ENCODE measurements around the gene C19orf53. TPM values are rescaled to one million over a fixed set of nuclear protein-coding genes. Genes with fewer than 3 reads are reported as not detected.
"Not testable (repeated sequence)": the region's sequence is repeated elsewhere in the genome, so short reads cannot be mapped to it uniquely, and the experiment has no call there.

C19orf53 gene
- total RNA-seq, 3 donors from 2014 or later: 47.8 to 49.5 (median 49.3) TPM

DNA sequence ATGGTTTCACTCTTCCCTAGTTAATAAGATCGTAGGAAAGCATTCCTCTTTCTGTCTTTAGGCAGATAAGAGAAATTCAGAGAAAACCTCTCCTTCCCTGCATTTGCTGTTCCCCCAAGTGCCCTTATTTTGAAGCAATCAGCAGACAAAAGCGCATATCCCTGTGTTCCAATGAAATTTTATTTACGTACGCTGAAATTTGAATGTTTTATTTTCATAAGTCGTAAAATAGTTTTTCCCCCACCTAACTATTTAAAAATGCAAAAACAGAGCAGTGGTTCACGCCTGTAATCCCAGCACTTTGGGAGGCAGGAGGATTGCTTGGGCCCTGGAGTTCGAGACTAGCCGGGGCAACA is 27.2 kb upstream of the C19orf53 start:
- Histone ChIP-seq H3K4me3 (no peak overlapping the region), H3K4me1 (ENCODE audit: low read depth) (peaks cover 12% of the 10 kb centered on the region), H3K36me3 (ENCODE audit: low read depth) (no peaks in the 10 kb centered on the region), H3K9me3 (no peaks in the 10 kb centered on the region)
- intact Hi-C loops (cut with DNase I, micrococcal nuclease): no loop called here
- no peak for DNase-seq
- TF ChIP-seq, protein P1, sequence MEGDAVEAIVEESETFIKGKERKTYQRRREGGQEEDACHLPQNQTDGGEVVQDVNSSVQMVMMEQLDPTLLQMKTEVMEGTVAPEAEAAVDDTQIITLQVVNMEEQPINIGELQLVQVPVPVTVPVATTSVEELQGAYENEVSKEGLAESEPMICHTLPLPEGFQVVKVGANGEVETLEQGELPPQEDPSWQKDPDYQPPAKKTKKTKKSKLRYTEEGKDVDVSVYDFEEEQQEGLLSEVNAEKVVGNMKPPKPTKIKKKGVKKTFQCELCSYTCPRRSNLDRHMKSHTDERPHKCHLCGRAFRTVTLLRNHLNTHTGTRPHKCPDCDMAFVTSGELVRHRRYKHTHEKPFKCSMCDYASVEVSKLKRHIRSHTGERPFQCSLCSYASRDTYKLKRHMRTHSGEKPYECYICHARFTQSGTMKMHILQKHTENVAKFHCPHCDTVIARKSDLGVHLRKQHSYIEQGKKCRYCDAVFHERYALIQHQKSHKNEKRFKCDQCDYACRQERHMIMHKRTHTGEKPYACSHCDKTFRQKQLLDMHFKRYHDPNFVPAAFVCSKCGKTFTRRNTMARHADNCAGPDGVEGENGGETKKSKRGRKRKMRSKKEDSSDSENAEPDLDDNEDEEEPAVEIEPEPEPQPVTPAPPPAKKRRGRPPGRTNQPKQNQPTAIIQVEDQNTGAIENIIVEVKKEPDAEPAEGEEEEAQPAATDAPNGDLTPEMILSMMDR (IDR thresholded peaks at IDR 0.05): no peak
- no peak for ATAC-seq

DNA sequence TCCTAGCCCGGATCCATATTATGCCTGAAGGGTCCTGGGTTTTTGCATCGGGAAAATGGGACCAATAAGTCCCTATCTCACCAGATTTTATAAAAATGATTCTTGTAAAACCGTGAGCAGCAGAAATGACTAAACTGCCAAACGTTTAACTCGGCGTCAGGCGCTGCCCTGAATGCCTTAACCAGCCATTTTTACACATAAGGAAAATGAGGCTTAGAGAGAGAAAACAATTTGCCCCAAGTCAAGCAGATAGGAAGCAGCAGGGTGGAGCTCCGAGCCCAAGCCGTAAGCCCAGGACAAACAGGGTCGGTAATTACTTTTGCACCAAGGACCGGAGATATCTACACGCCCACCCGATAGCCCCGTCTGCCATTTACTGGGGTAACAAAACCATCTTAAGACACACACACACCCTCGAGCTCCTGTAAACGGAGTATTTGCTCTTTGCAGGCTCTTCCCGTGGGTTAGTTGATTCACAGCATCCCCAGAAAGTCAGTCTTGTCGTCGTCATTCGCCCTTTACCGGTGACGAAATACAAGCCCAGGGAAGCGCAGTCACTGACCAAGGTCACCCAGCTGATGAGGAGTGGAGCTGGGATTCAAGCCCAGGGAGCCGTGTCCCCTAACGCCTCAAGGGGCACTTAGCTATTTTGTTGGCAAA is 26.0 kb upstream of the C19orf53 start:
- Histone ChIP-seq H3K4me3 (peak overlapping the region; percentile 51), H3K9me3 (no peaks in the 10 kb centered on the region), H3K36me3 (ENCODE audit: low read depth) (no peaks in the 10 kb centered on the region), H3K4me1 (ENCODE audit: low read depth) (peaks cover 12% of the 10 kb centered on the region)
- TF ChIP-seq, protein P1 (IDR thresholded peaks at IDR 0.05): no peak
- DNase-seq: peak in 2 of 3 donors; percentile 47 to 51
- intact Hi-C loops (cut with DNase I, micrococcal nuclease): no loop called here
- peak; percentile 9 for ATAC-seq

DNA sequence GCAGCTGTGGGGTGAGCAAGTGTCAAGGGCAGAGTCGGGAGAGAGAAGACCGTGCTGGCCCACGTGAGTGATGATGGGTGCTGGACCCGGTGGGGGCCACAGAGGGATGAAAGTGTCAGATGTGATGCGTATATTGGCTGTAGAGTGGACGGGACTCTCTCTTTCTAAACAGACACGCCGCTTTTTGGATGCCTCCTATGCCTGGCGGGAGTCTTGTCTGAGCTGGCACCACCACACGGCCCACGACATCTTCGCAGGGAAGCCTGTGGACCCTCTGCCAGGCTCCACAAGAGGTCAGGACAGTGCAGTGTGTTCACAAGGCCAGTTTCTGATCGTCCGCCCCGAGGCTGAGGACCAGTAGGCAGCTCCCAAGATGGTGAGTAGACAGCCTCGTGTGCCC is 22.8 kb upstream of the C19orf53 start:
- TF ChIP-seq, protein P1 (IDR thresholded peaks at IDR 0.05): no peak
- ATAC-seq (no peak), DNase-seq (no peak)
- Histone ChIP-seq H3K36me3 (ENCODE audit: low read depth) (no peaks in the 10 kb centered on the region), H3K9me3 (no peaks in the 10 kb centered on the region), H3K4me3 (no peak overlapping the region), H3K4me1 (ENCODE audit: low read depth) (peaks cover 12% of the 10 kb centered on the region)
- intact Hi-C loops (cut with DNase I, micrococcal nuclease): no loop called here

DNA sequence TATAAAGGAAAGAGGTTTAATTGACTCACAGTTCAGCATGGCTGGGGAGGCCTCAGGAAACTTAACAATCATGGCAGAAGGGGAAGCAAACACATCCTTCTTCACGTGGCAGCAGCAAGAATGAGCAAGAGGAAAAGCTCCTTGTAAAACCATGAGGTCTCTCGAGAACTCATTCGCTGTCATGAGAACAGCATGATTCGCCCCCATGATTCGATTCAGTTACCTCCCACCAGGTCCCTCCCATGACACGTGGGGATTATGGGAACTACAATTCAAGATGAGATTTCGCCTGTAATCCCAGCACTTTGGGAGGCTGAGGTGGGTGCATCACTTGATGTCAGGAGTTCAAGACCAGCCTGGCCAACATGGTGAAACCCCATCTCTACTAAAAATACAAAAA is 20.6 kb upstream of the C19orf53 start:
- H3K36me3 ChIP-seq (ENCODE audit: low read depth); H3K4me3 ChIP-seq; intact Hi-C loops (cut with DNase I, micrococcal nuclease); DNase-seq; H3K9me3 ChIP-seq; ATAC-seq; H3K4me1 ChIP-seq (ENCODE audit: low read depth): not testable (repeated sequence)

DNA sequence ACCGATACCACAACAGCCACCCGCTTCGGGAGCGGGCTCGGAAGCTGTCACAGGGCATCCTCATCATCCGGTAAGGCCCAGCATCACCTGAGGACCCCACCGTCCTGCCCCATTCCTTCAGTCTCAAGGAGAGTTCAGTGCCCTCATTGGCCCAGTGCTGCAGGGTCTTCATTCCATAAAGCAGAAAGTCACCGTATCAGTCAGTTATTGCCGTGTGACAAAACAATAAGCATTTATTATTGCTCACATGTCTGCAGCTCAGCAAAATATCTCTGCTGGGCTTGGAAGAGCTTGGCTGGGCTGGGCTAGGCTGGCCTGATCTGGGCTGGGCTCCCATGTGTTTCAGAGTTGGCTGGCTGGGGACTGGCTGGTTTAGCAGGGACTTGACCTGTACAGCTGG is 18.0 kb upstream of the C19orf53 start:
- TF ChIP-seq, protein P1 (IDR thresholded peaks at IDR 0.05): no peak
- DNase-seq: no peak
- Histone ChIP-seq H3K4me3 (no peak overlapping the region), H3K4me1 (ENCODE audit: low read depth) (no peaks in the 10 kb centered on the region), H3K9me3 (no peaks in the 10 kb centered on the region), H3K36me3 (ENCODE audit: low read depth) (no peaks in the 10 kb centered on the region)
- ATAC-seq: no peak
- intact Hi-C loops (cut with DNase I, micrococcal nuclease): no loop called here

DNA sequence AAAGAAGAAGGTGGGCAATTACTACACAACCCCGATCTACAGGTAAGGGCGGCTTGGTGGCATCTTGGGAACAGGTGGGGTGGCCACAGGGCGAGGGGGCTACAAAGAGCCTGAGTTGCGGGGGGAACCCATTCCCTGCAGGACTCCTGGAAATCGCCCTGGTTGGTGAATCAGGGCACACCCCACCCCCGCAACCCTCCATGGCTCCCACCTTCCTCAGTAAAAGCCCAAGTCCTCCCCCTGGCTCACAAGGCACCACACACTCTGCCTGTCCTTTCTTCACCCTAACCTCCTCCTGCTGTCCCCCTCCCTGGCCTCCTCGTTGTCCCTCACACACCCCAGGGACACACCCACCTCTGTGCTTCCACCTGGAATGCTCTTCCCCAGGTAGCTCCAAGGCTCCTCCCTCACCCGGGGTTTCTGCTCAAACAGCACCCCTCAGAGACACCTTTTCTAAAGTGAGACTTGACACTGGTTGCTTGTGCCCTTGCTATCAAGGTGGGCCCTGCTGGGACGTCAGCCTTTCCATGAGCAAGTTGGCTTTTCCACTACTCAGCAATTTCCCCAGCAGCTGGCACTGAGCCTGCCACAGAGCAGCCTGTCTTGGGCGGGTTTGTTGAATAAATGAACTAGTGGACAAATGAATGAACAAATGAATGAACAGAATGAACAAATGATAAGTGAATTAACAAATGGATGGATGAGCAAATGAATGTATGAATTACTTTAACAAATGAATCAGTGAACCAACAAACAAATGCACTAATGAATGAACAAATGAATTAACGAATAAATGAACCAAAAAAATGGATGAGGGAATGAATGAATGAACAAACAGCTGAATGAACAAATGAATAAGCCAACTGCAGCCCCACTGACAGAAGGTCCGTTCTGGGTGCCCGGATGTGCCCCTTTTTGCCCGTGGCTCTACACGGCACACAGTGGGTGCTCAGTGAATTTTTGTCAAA is 16.2 kb upstream of the C19orf53 start:
- Histone ChIP-seq H3K9me3 (no peaks in the 10 kb centered on the region), H3K4me1 (ENCODE audit: low read depth) (no peaks in the 10 kb centered on the region), H3K4me3 (no peak overlapping the region), H3K36me3 (ENCODE audit: low read depth) (no peaks in the 10 kb centered on the region)
- TF ChIP-seq, protein P1 (IDR thresholded peaks at IDR 0.05): no peak
- DNase-seq: no peak
- ATAC-seq: peak; percentile 12
- intact Hi-C loops (cut with DNase I, micrococcal nuclease): no loop called here
